ENCODE results near the gene EGFR. TPM values are rescaled to one million over a fixed set of nuclear protein-coding genes. Genes with fewer than 3 reads are reported as not detected.
A peak's percentile ranks its signal among the peaks of the same experiment; 100 is the strongest.

Gene EGFR
- total RNA-seq, 1 donor from 2014 or later = 67.2 TPM

GRCh38 chr7:55155351-55156117 is 136.7 kb downstream of the EGFR start:
- TF ChIP-seq, protein P1, sequence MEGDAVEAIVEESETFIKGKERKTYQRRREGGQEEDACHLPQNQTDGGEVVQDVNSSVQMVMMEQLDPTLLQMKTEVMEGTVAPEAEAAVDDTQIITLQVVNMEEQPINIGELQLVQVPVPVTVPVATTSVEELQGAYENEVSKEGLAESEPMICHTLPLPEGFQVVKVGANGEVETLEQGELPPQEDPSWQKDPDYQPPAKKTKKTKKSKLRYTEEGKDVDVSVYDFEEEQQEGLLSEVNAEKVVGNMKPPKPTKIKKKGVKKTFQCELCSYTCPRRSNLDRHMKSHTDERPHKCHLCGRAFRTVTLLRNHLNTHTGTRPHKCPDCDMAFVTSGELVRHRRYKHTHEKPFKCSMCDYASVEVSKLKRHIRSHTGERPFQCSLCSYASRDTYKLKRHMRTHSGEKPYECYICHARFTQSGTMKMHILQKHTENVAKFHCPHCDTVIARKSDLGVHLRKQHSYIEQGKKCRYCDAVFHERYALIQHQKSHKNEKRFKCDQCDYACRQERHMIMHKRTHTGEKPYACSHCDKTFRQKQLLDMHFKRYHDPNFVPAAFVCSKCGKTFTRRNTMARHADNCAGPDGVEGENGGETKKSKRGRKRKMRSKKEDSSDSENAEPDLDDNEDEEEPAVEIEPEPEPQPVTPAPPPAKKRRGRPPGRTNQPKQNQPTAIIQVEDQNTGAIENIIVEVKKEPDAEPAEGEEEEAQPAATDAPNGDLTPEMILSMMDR (IDR thresholded peaks at IDR 0.05; ENCODE audit: insufficient read depth, low read length, poor library complexity, severe bottlenecking) = no peak
- no peak for DNase-seq (ENCODE audit: low read depth)
- Histone ChIP-seq H3K4me3 (ENCODE audit: low read depth, low read length) (no peak overlapping the region), H3K27me3 (ENCODE audit: control insufficient read depth, insufficient read depth, low read length) (no peaks in the 10 kb centered on the region), H3K36me3 (ENCODE audit: control insufficient read depth, insufficient read depth, low read length) (no peaks in the 10 kb centered on the region)

- Histone ChIP-seq H3K36me3 (ENCODE audit: control insufficient read depth, insufficient read depth, low read length) (no peaks in the 10 kb centered on the region), H3K4me3 (ENCODE audit: low read depth, low read length) (no peak overlapping the region), H3K27me3 (ENCODE audit: control insufficient read depth, insufficient read depth, low read length) (no peaks in the 10 kb centered on the region)
- TF ChIP-seq, protein P1 (IDR thresholded peaks at IDR 0.05; ENCODE audit: insufficient read depth, low read length, poor library complexity, severe bottlenecking) = no peak
- no peak for DNase-seq (ENCODE audit: low read depth)
Observed at GRCh38 chr7:55156919-55157763, 138.3 kb downstream of the EGFR start.

DNA sequence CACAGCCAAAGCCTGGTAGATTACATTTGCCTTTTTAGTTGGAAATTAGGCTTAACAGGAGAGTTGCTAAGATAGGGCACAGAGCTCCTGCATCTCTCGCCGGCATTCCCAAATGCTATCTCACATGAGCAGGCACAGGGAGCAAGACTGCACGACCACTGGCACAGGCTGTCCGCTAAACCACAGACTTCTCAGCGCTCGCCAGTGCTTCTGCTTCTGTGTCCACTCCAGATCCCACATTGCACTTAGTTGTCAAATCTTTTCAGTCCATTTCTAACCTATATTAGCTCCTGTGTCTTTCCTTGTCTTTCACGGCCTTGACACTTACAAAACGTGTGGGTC is 138.9 kb downstream of the EGFR start:
- H3K36me3 ChIP-seq (ENCODE audit: control insufficient read depth, insufficient read depth, low read length) = no peaks in the 10 kb centered on the region
- no peak for DNase-seq (ENCODE audit: low read depth)
- no peaks in the 10 kb centered on the region for H3K27me3 ChIP-seq (ENCODE audit: control insufficient read depth, insufficient read depth, low read length)
- no peak overlapping the region for H3K4me3 ChIP-seq (ENCODE audit: low read depth, low read length)
- TF ChIP-seq, protein P1 (IDR thresholded peaks at IDR 0.05; ENCODE audit: insufficient read depth, low read length, poor library complexity, severe bottlenecking) = no peak

DNA sequence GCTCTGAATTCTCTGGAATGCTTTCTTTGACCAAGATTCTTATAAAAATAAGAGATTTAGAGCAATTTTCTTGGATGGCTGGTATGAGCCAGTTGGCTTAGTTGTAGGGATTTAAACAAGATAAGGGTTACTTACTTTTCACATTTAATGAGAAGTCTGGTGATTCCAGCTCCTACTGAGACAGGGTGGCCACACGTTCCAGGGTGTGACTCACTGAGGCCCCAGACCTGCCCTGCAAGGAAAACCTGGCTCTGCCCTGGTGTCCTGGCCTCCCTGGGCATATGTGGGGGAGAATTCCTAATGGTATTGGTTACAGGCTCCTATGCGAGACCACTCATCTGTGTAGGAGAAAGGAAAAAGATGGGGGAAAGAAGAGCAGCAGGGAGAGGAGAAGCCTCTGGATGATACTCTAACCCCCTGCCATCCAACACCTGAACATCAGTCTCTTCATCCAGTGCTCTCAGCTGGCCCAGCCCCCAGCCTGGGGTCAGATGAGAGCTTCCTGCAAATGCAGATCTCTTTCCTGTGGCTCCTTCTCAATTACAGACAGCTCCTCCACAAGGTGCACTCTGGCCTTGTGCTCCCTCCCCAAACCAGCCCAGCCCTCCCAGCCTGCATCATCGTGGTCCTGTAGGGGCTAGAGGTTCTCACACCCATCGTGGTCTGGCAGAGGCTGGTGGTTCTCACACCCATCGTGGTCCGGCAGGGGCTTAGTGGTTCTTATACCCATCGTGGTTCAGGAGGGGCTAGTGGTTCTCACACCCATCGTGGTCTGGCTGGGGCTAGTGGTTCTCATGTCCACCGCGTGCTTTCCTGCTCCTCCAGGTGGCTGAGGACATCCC is 139.9 kb downstream of the EGFR start:
- TF ChIP-seq, protein P1 (IDR thresholded peaks at IDR 0.05; ENCODE audit: insufficient read depth, low read length, poor library complexity, severe bottlenecking) = no peak
- peak; percentile 19 for DNase-seq (ENCODE audit: low read depth)
- H3K36me3 ChIP-seq (ENCODE audit: control insufficient read depth, insufficient read depth, low read length) = no peaks in the 10 kb centered on the region
- H3K4me3 ChIP-seq (ENCODE audit: low read depth, low read length) = no peak overlapping the region
- H3K27me3 ChIP-seq (ENCODE audit: control insufficient read depth, insufficient read depth, low read length) = no peaks in the 10 kb centered on the region

DNA sequence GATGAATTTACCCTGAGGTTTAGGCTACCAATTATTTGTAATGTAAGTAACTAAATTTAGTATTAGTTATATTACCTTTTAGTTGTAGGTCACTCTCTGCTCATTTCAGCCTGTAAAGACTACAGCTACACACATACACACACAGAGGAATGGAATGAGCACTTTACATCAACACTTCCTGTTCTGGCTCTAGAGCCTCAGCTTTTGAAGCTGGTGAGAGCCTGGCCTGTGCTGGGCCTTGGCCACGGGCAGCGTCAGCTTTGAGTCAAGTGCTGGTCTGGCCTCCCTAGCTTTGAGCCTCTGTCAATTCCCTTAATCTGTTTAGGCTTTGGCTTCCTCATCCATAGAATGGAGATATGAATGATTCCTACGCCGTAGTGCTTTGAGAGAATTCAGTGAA is 141.7 kb downstream of the EGFR start:
- Histone ChIP-seq H3K4me3 (ENCODE audit: low read depth, low read length) (no peak overlapping the region), H3K36me3 (ENCODE audit: control insufficient read depth, insufficient read depth, low read length) (peaks cover 1% of the 10 kb centered on the region), H3K27me3 (ENCODE audit: control insufficient read depth, insufficient read depth, low read length) (no peaks in the 10 kb centered on the region)
- TF ChIP-seq, protein P1 (IDR thresholded peaks at IDR 0.05; ENCODE audit: insufficient read depth, low read length, poor library complexity, severe bottlenecking) = no peak
- DNase-seq (ENCODE audit: low read depth) = no peak
